ENCODE data around the gene ASB10. TPM values are rescaled to one million over a fixed set of nuclear protein-coding genes. Genes with fewer than 3 reads are reported as not detected.

The ASB10 gene
- total RNA-seq, 4 donors from 2014 or later: not detected

DNA sequence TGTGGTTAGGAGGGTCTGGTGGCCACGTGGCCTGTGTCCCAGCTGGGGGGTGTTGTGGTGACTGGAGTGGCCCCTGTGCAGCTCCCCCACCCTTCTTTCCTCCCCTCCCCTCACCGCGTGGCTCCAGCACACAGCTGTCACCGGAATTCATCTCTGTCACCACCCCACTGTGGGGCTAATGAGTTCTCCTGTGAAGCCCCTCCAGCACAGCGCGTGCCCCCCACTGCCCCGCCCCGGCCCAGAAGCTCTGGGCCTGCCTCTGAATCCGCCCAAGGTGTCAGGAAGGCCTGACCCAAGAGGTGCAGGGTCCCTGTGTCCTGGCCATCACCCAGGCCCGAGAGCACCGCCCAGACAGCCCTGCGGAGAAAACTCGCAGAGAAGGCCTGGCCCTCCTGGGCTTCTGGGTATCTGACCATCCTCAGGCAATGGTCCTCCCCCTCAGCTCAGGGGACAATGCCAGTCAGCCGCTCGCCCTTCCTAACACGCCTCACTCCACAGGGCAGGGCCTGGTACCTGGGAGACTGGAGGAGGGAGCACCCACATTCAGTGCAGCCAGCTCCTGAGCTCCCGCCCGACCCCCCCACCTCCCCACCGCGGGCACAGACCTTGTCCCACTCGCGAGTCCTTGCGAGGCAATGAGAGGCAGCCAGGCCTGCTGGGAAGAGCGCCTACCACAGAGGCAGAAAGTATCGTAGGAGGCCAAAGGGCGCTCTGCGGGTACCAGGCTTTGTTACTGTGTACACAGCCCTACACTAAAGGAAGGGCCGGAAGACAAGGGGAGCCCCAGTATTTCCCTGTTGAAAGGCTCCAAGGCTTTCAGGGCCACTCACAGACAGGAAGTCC, 57.7 kb downstream of the ASB10 start:
- TF ChIP-seq, protein P1, sequence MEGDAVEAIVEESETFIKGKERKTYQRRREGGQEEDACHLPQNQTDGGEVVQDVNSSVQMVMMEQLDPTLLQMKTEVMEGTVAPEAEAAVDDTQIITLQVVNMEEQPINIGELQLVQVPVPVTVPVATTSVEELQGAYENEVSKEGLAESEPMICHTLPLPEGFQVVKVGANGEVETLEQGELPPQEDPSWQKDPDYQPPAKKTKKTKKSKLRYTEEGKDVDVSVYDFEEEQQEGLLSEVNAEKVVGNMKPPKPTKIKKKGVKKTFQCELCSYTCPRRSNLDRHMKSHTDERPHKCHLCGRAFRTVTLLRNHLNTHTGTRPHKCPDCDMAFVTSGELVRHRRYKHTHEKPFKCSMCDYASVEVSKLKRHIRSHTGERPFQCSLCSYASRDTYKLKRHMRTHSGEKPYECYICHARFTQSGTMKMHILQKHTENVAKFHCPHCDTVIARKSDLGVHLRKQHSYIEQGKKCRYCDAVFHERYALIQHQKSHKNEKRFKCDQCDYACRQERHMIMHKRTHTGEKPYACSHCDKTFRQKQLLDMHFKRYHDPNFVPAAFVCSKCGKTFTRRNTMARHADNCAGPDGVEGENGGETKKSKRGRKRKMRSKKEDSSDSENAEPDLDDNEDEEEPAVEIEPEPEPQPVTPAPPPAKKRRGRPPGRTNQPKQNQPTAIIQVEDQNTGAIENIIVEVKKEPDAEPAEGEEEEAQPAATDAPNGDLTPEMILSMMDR (IDR thresholded peaks at IDR 0.05): no peak
- no peak for ATAC-seq (ENCODE audit: low FRiP score)
- no peak for DNase-seq (ENCODE audit: low spot score)

DNA sequence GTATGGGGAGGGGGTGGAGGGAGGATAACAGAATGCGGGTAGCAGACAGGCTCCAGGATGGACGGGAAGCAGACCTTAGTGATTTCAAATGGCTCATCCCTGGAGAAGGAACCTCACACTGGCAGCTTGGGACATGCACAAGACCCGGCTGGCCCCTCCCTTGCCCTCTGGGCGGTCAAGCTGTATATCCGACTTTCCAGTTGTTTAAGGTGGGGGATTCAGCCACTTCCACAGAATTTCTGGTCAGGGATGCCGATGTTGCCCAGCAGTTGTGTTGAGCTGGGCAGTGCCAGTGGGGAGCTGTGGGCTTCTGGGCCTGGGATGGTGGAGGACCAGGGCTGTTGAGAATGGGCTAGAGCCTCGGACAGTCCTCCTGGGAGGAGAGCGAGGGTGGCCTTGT, 58.3 kb downstream of the ASB10 start:
- no peak for DNase-seq (ENCODE audit: low spot score)
- ATAC-seq (ENCODE audit: low FRiP score): no peak
- TF ChIP-seq, protein P1 (IDR thresholded peaks at IDR 0.05): no peak

GRCh38 chr7:151128144-151128543, 58.9 kb downstream of the ASB10 start:
- DNase-seq (ENCODE audit: low spot score): no peak
- TF ChIP-seq, protein P1 (IDR thresholded peaks at IDR 0.05): no peak

GRCh38 chr7:151126491-151127137, 60.4 kb downstream of the ASB10 start:
- DNase-seq (ENCODE audit: low spot score): no peak
- no peak for ATAC-seq (ENCODE audit: low FRiP score)
- TF ChIP-seq, protein P1 (IDR thresholded peaks at IDR 0.05): no peak

More at GRCh38 chr7:151128144-151128543, 58.9 kb downstream of the ASB10 start:
- ATAC-seq (ENCODE audit: low FRiP score): no peak

- DNase-seq (ENCODE audit: low spot score): no peak
- ATAC-seq (ENCODE audit: low FRiP score): peak; percentile 56
- TF ChIP-seq, protein P1 (IDR thresholded peaks at IDR 0.05): no peak
Measured at GRCh38 chr7:151125846-151126481, 61.1 kb downstream of the ASB10 start.

Other genes starting within 250 kb of the ASB10 start
- gene KCNH2, start 208.9 kb downstream of the ASB10 start, total RNA-seq: under 1 TPM; 0.12 to 0.56 (median 0.47) TPM
- 10 to 100 TPM; 11.2 to 75.3 (median 25.2) TPM for gene NOS3, start 196.2 kb downstream of the ASB10 start, total RNA-seq
- under 1 TPM in 1 of 4 donors, not detected in 3; 0.46 TPM for gene ATG9B, start 162.8 kb downstream of the ASB10 start, total RNA-seq
- gene ABCB8, start 158.8 kb downstream of the ASB10 start, total RNA-seq: 10 to 100 TPM; 25.5 to 39.4 (median 31.6) TPM
- gene ASIC3, start 138.7 kb downstream of the ASB10 start, total RNA-seq: 1 to 10 TPM; 1.6 to 3.2 (median 2.3) TPM
- 10 to 100 TPM in 1 of 4 donors, 1 to 10 TPM in 3; 6.1 to 10.4 (median 7.9) TPM for gene CDK5, start 129.4 kb downstream of the ASB10 start, total RNA-seq
- gene SLC4A2, start 127.7 kb downstream of the ASB10 start, total RNA-seq: 100 to 1,000 TPM; 115 to 126 (median 118) TPM
- gene FASTK, start 106.4 kb downstream of the ASB10 start, total RNA-seq: 10 to 100 TPM; 44.0 to 67.6 (median 51.6) TPM
- 10 to 100 TPM; 23.5 to 38.5 (median 26.9) TPM for gene TMUB1, start 103.8 kb downstream of the ASB10 start, total RNA-seq
- 10 to 100 TPM; 34.6 to 53.0 (median 47.9) TPM for gene AGAP3, start 100.8 kb downstream of the ASB10 start, total RNA-seq
- gene GBX1, start 19.6 kb downstream of the ASB10 start, total RNA-seq: not detected
- not detected for gene H2BK1, start 23.2 kb upstream of the ASB10 start, total RNA-seq
- gene ABCF2, start 40.0 kb upstream of the ASB10 start, total RNA-seq: 10 to 100 TPM; 28.5 to 93.4 (median 44.7) TPM
- gene CHPF2, start 45.2 kb upstream of the ASB10 start, total RNA-seq: 10 to 100 TPM; 22.3 to 44.9 (median 34.0) TPM
- gene SMARCD3, start 61.4 kb upstream of the ASB10 start, total RNA-seq: 10 to 100 TPM; 19.7 to 57.5 (median 31.2) TPM
- 10 to 100 TPM; 48.6 to 76.4 (median 56.0) TPM for gene NUB1, start 154.6 kb upstream of the ASB10 start, total RNA-seq
- 10 to 100 TPM; 17.2 to 41.5 (median 22.1) TPM for gene WDR86, start 222.8 kb upstream of the ASB10 start, total RNA-seq

All from omental fat pad (tissue), 4 donors.